Urinary bladder (tissue), 4 donors: ENCODE results near the gene ARID4B. TPM values are rescaled to one million over a fixed set of nuclear protein-coding genes. Genes with fewer than 3 reads are reported as not detected.
"Not testable (repeated sequence)": the region's sequence is repeated elsewhere in the genome, so short reads cannot be mapped to it uniquely, and the experiment has no call there.

ENCODE experiments used
- DNase-seq: peaks from one replicate; pipeline ENCODE4 v3.0.0-alpha.2; 2015; ENCODE audit errors: extremely low spot score
- H3K27ac ChIP-seq: one replicate; pipeline ENCODE4 v1.5.1; 2013; ENCODE audit warnings: low read depth, mild to moderate bottlenecking, moderate library complexity
- H3K36me3 ChIP-seq: one replicate; pipeline ENCODE4 v1.6.1; 2013; ENCODE audit warnings: mild to moderate bottlenecking, moderate library complexity; ENCODE audit not compliant: insufficient read depth
- H3K4me1 ChIP-seq: one replicate; pipeline ENCODE4 v1.6.1; 2013; ENCODE audit warnings: mild to moderate bottlenecking, moderate library complexity; ENCODE audit not compliant: insufficient read depth
- H3K4me3 ChIP-seq: one replicate; pipeline ENCODE4 v1.5.1; 2013; ENCODE audit warnings: low read depth, low read length
- WGBS: extraction: QIAGEN DNeasy Blood & Tissue Kit; methylation state at CpG from one replicate; pipeline ENCODE4 v1.1.7; 2013; 5-methylcytosine and 5-hydroxymethylcytosine counted together
- polyA plus RNA-seq: library from polyadenylated mRNA; stranded (reverse); fragments of 200-250 nt; gene quantifications from one replicate; pipeline ENCODE4 v1.2.3, GENCODE V29; 2013
- total RNA-seq: library from RNA; depleted of rRNA; stranded (reverse); fragments of >200 nt; gene quantifications from one replicate; pipeline ENCODE4 v1.2.3, GENCODE V29; 2014
- donor health status: healthy with polysubstance abuse.
- donor health status: healthy.

ARID4B gene
- total and polyA plus RNA-seq, 2 donors, result 19.1 to 72.0 TPM

GRCh38 chr1:235261243-235261642 is 66.7 kb downstream of the ARID4B start:
- peaks cover 2% of the 10 kb centered on the region for H3K36me3 ChIP-seq
- no peaks in the 10 kb centered on the region for H3K4me1 ChIP-seq
- no peak overlapping the region for H3K27ac ChIP-seq
- WGBS, result 88% methylated on average over 4 of the region's 4 CpGs
- no peak overlapping the region for H3K4me3 ChIP-seq
- no peak for DNase-seq

- no peak for DNase-seq
- no peak overlapping the region for H3K4me3 ChIP-seq
- peaks cover 2% of the 10 kb centered on the region for H3K36me3 ChIP-seq
- H3K4me1 ChIP-seq, result no peaks in the 10 kb centered on the region
- WGBS, result 90% methylated on average over 1 of the region's 1 CpG
- no peak overlapping the region for H3K27ac ChIP-seq
Observed at GRCh38 chr1:235259133-235259778, 68.7 kb downstream of the ARID4B start.

GRCh38 chr1:235258068-235258467 is 69.9 kb downstream of the ARID4B start:
- not testable (repeated sequence) for H3K27ac ChIP-seq, DNase-seq, H3K36me3 ChIP-seq, H3K4me3 ChIP-seq, H3K4me1 ChIP-seq
- 89% methylated on average over 6 of the region's 6 CpGs for WGBS

- no peak for DNase-seq
- H3K4me1 ChIP-seq, result no peaks in the 10 kb centered on the region
- WGBS, result 84% methylated on average over 1 of the region's 1 CpG
Observed at GRCh38 chr1:235254721-235255120, 73.3 kb downstream of the ARID4B start.

GRCh38 chr1:235253219-235253962 is 74.6 kb downstream of the ARID4B start:
- peak; percentile 10 for DNase-seq
- WGBS, result 40% methylated on average over 2 of the region's 2 CpGs
- Histone ChIP-seq H3K4me1 (no peaks in the 10 kb centered on the region), H3K4me3 (no peak overlapping the region), H3K27ac (no peak overlapping the region), H3K36me3 (no peaks in the 10 kb centered on the region)

More at GRCh38 chr1:235254721-235255120, 73.3 kb downstream of the ARID4B start:
- no peak overlapping the region for H3K4me3 ChIP-seq
- no peak overlapping the region for H3K27ac ChIP-seq
- peaks cover 2% of the 10 kb centered on the region for H3K36me3 ChIP-seq

GRCh38 chr1:235250430-235250829 is 77.5 kb downstream of the ARID4B start:
- no peak overlapping the region for H3K4me3 ChIP-seq
- H3K4me1 ChIP-seq, result no peaks in the 10 kb centered on the region
- H3K27ac ChIP-seq, result peak overlapping the region; percentile 5
- no peaks in the 10 kb centered on the region for H3K36me3 ChIP-seq
- 59% methylated on average over 3 of the region's 3 CpGs for WGBS
- no peak for DNase-seq

GRCh38 chr1:235246022-235246948 is 81.7 kb downstream of the ARID4B start:
- Histone ChIP-seq H3K27ac (no peak overlapping the region), H3K36me3 (no peaks in the 10 kb centered on the region), H3K4me1 (no peaks in the 10 kb centered on the region), H3K4me3 (no peak overlapping the region)
- WGBS, result 89% methylated on average over 2 of the region's 2 CpGs
- no peak for DNase-seq

- Histone ChIP-seq H3K4me3 (no peak overlapping the region), H3K4me1 (no peaks in the 10 kb centered on the region), H3K36me3 (no peaks in the 10 kb centered on the region), H3K27ac (no peak overlapping the region)
- 84% methylated on average over 9 of the region's 9 CpGs for WGBS
- no peak for DNase-seq
Observed at GRCh38 chr1:235244974-235245592, 82.9 kb downstream of the ARID4B start.

GRCh38 chr1:235240960-235241359 is 87.0 kb downstream of the ARID4B start:
- no peak overlapping the region for H3K4me3 ChIP-seq
- H3K36me3 ChIP-seq, result peaks cover 2% of the 10 kb centered on the region
- no peak for DNase-seq
- no peaks in the 10 kb centered on the region for H3K4me1 ChIP-seq
- H3K27ac ChIP-seq, result no peak overlapping the region

GRCh38 chr1:235239851-235240250 is 88.1 kb downstream of the ARID4B start:
- H3K4me3 ChIP-seq, result no peak overlapping the region
- WGBS, result 56% methylated on average over 2 of the region's 2 CpGs
- H3K27ac ChIP-seq, result no peak overlapping the region
- H3K36me3 ChIP-seq, result peaks cover 2% of the 10 kb centered on the region
- no peaks in the 10 kb centered on the region for H3K4me1 ChIP-seq
- DNase-seq, result no peak

- H3K27ac ChIP-seq, result no peak overlapping the region
- no peak for DNase-seq
- 91% methylated on average over 4 of the region's 4 CpGs for WGBS
- no peak overlapping the region for H3K4me3 ChIP-seq
- peaks cover 2% of the 10 kb centered on the region for H3K36me3 ChIP-seq
- H3K4me1 ChIP-seq, result no peaks in the 10 kb centered on the region
Observed at GRCh38 chr1:235238558-235238957, 89.4 kb downstream of the ARID4B start.

GRCh38 chr1:235236128-235236527 is 91.9 kb downstream of the ARID4B start:
- H3K27ac ChIP-seq, result no peak overlapping the region

GRCh38 chr1:235229868-235230267 is 98.1 kb downstream of the ARID4B start:
- 95% methylated on average over 2 of the region's 2 CpGs for WGBS
- H3K4me1 ChIP-seq, result no peaks in the 10 kb centered on the region
- no peak overlapping the region for H3K27ac ChIP-seq
- no peak overlapping the region for H3K4me3 ChIP-seq
- no peak for DNase-seq
- no peaks in the 10 kb centered on the region for H3K36me3 ChIP-seq

More at GRCh38 chr1:235236128-235236527, 91.9 kb downstream of the ARID4B start:
- no peak for DNase-seq
- 98% methylated on average over 5 of the region's 5 CpGs for WGBS
- peaks cover 2% of the 10 kb centered on the region for H3K36me3 ChIP-seq
- no peaks in the 10 kb centered on the region for H3K4me1 ChIP-seq
- H3K4me3 ChIP-seq, result no peak overlapping the region
